GM19468 (cell line): ENCODE measurements around the gene CACNA1C.

Experiments used
- ATAC-seq: cut with Tn5 transposase; IDR thresholded peaks from one replicate; pipeline ENCODE4 v1.9.1; 2021; ENCODE audit warnings: mild to moderate bottlenecking, moderate library complexity, moderate number of reproducible peaks; ENCODE audit not compliant: unreplicated experiment; ENCODE audit errors: extremely low read depth

CACNA1C gene

DNA sequence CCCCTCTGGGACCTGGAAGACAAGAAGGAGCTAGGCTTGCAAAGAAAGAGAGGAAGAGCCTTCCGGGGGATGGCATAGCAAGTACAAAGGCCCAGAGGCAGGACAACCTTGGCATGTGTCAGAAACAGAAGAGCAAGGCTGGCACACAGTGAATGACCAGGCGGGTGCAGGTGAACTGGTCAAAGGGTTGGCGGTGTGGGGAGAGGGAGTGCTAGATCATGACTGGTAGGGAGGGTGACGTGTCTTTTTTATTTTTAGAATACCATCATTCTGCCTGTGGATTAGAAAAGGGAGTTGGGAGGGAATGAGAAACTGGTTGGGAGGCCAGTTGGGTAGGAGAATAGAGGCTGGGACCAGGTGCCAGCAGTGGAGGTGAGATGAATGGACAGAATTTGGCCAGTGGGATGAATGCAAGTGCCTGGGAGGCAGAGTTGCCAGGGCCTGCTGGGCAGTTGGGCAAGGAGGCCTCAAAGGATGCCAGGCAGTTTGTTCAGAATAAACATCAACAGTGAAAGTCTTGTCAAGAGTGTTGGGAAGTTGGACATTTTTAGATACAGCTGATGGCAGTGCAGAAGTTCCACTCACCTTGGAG lies 168.3 kb downstream of the CACNA1C start:
- ATAC-seq, result no peak

GRCh38 chr12:2222691-2223090 lies 169.9 kb downstream of the CACNA1C start:
- ATAC-seq, result no peak

DNA sequence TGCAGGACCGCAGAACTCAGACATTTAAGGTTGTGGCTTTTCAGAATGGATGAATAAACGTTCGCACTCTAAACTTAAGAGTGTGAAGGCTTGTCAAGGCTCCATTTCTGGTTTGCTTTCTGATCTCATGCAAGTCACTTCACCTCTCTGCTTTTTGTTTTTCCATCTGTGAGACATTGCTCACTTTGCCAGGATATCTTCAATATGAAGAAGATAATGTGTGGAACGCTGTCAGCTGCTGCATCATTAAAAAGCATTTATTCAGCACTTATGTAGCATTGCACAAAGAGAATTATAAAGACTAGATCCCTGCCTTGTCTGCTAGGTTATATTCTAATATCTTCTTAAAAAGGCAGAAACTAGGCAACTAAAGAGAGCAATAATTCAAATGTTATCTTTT lies 172.2 kb downstream of the CACNA1C start:
- ATAC-seq, result no peak

- ATAC-seq, result no peak
These were observed 172.9 kb downstream of the CACNA1C start for GRCh38 chr12:2225696-2226095.

DNA sequence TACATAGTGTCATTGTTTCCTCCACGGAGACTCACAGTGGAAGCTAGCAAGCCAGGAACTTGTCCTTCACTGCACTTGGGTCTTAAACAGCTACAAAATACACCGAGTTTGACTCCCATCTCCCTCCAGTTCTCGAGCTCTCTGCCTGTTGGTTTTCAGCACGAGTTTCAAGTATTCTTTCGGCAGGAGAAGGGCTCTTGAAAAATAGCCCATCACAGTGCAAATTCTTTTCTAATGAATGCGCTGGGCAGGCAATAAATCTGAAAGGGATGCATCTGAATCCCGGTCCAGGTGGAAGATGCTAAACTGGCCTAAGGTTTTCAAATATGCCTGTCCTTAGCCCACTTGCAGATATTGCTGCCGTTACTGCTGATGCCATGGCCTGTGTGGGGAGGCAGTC lies 173.9 kb downstream of the CACNA1C start:
- ATAC-seq, result no peak

GRCh38 chr12:2227360-2227759 lies 174.6 kb downstream of the CACNA1C start:
- no peak for ATAC-seq

GRCh38 chr12:2228535-2228934 lies 175.7 kb downstream of the CACNA1C start:
- no peak for ATAC-seq

DNA sequence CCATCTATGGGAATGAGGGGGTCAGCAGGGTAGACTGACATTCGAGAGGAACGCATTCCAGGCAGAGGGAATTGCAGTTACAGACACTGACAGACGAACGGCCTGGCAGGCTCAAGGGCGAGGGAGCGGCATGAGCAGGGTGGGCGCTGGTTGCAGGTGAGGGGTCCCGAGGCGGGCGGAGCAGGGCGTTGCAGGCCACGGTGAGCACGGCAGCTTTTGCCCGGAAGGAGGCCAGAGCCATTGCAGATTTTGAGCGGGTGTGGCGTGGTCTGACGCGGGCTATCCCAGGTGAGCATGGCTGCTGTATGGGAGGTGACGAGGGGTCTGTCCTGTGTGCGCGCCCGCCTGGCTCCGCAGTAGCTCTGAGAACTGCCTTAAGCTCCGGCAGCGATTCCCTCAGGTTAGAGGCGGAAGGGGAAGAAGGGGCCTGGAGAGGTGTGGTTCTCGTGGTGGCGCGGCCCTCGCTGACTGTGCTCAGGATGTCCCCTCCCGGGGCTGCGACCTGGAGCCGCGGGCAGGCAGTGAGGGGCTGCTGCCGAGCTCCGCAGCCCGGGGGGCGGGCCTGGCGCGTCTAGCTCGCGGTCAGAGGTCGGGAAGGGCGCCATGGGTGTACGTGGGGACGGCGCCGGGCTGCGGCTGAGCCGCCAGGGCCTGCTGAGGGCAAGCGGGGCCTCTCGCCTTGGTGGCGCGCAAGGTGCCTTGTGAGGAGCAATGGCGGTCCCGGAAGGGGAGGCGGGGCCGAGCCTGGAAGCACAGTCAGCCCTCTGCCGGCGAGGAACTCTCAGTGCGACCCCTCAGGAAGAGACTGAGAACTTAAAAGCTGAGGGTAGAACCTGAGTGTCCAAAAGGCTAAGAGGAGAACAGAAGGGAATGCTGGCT lies 177.1 kb downstream of the CACNA1C start:
- no peak for ATAC-seq

GRCh38 chr12:2231011-2231595 lies 178.3 kb downstream of the CACNA1C start:
- no peak for ATAC-seq

GRCh38 chr12:2231956-2232355 lies 179.2 kb downstream of the CACNA1C start:
- no peak for ATAC-seq

DNA sequence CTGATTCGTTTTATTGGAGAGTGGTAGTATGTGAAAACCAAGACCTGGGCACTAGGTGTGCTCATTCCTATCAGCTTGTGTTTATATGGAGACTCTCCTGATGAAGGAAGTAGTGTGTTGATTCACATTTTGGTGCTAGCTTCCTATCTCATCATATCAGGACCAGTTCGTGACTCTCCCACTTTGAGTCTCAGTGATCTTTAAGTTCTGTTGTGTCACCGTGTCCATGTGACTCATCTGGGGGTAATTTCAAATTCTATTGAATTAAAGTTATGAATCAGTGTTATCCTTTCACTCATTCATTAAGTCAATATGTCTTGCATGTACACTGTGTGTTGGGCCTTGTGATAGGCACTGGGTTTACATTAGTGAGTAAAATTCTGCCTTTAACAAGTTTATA lies 180.2 kb downstream of the CACNA1C start:
- ATAC-seq, result no peak

DNA sequence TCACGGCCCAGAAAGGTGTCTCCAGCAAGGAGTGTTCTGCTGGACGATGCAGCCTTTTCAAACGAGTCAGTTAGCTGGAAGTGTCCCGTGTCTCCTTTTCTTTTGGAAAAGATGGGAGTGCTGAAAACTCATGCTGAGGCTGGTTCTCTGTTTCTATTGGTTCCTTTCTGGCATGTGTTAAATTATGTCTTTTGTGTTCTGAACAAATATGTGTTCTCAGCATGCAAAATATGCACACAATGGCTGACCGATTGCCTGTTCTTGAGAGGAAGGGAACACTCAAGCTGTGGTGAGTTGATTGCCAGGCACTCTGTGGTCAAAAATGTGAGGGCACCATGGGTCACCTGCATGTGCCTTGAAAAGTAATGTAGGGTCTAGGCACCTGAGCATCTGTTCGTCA lies 181.3 kb downstream of the CACNA1C start:
- no peak for ATAC-seq

DNA sequence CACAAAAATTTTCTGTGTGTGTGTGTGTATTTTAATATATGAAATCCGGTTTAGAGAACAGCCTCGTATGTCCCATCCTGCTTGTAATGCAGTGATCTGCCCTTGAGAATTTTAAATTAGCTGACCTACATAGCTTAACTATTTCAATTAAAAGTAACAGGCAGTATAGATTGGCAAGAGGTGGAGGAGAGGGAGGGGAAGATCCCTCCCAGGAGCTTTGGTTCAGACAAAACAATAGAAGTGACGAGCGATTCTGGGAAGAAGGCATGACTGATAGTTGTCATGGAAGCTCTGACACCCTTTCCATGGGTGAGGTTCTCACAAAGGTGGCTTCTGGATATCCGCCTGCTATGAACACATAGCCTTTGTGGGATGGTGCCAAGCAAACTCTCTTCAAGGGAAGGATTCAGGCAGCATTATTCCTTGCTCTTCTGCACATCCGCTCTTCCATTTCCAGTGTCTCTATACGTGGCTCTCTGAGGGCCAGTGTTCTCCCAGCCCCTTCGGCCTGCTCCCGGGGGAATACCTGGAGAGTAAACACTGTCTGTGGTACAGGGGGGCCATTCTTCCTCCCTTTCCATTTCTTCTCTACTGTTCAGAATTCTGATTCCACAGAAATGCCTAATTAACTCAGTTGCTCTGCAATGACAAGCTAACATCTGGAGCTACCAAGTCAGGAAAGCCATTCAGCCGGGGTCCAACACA lies 182.0 kb downstream of the CACNA1C start:
- no peak for ATAC-seq

DNA sequence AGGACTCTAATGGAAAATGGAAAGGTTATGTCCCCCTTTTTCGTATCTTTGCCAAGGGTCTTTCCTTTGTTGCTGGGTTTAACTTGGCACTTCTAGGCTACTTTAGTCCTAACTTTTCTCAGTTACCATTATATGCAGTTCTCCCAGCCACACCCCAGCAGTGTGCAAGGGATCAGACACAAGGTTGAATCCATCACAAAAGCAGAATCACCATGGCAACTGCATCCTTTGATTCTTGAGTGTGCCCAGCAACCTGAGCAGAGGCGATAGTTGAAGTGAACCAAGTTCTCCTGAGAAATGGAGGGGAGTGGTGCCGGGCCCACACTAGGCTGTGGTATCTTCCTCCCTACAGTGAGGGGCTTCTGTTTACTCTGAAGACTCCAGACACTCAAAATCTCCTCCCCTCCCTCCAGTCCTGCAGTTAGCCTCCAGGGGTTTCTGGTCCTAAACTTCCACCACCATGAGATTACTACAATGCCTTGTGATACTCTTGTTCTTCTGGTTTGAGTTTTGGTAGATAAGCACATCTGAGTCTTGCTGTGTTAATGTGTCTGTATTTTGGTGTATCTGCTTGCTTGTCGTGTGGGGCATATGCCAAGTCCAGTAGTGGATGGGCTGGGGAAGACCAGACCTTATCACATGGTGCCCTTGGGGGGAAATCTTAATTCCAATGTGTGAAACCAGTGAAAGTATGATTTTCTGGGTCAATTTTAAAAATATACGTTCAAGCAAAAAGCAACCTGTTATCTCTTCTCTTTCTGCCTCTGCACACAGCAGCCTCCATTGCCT lies 183.9 kb downstream of the CACNA1C start:
- ATAC-seq, result no peak

GRCh38 chr12:2238111-2238510 lies 185.3 kb downstream of the CACNA1C start:
- no peak for ATAC-seq

- ATAC-seq, result no peak
These were observed 186.6 kb downstream of the CACNA1C start for GRCh38 chr12:2239381-2239871.

- ATAC-seq, result no peak
These were observed 187.6 kb downstream of the CACNA1C start for GRCh38 chr12:2240390-2240789.

GRCh38 chr12:2240984-2241383 lies 188.2 kb downstream of the CACNA1C start:
- ATAC-seq, result no peak

- ATAC-seq, result no peak
These were observed 189.4 kb downstream of the CACNA1C start for GRCh38 chr12:2242216-2242615.

- no peak for ATAC-seq
These were observed 190.0 kb downstream of the CACNA1C start for GRCh38 chr12:2242816-2243215.
